Keratinocyte (primary cell): ENCODE measurements around the gene VCX3B. TPM values are rescaled to one million over a fixed set of nuclear protein-coding genes. Genes with fewer than 3 reads are reported as not detected.
A peak's percentile ranks its signal among the peaks of the same experiment; 100 is the strongest.
"Not testable (repeated sequence)": the region's sequence is repeated elsewhere in the genome, so short reads cannot be mapped to it uniquely, and the experiment has no call there.

Experiments used
- DNase-seq: peaks from one replicate; pipeline ENCODE4 v3.0.0-alpha.2; 2011; ENCODE audit warnings: low read depth, missing footprints, low spot score
- FAIRE-seq: peaks from 2 replicates; lab custom pipeline; 2011; peaks lifted over from hg19 to GRCh38; lab: Jason Lieb, UNC
- H2AFZ ChIP-seq: 2 replicates; pipeline ENCODE4 v1.6.0; 2012; ENCODE audit warnings: low read length, control low read depth, inconsistent platforms; ENCODE audit not compliant: control insufficient read depth
- H3K27ac ChIP-seq: 2 replicates; pipeline ENCODE4 v1.5.1; 2011; ENCODE audit warnings: low read length; ENCODE audit not compliant: control insufficient read depth, insufficient read depth
- H3K27me3 ChIP-seq: 3 replicates; pipeline ENCODE4 v1.6.0; 2011; ENCODE audit warnings: low read length; ENCODE audit not compliant: control insufficient read depth, insufficient read depth; ENCODE audit errors: extremely low read depth
- H3K36me3 ChIP-seq, 2 experiments: 2 replicates in 1 of 2; 3 replicates in 1 of 2; pipeline ENCODE4 v1.5.1; 2011; ENCODE audit warnings: low read length in 2 of 2, mild to moderate bottlenecking in 1 of 2; ENCODE audit not compliant: control insufficient read depth in 2 of 2, insufficient read depth in 2 of 2; ENCODE audit errors: extremely low read depth in 1 of 2
- H3K4me1 ChIP-seq: 3 replicates; pipeline ENCODE4 v1.5.1; 2011; ENCODE audit warnings: low read length; ENCODE audit not compliant: control insufficient read depth, insufficient read depth; ENCODE audit errors: extremely low read depth
- H3K4me2 ChIP-seq: 3 replicates; pipeline ENCODE4 v1.6.0; 2011; ENCODE audit warnings: low read depth, low read length; ENCODE audit not compliant: control insufficient read depth, insufficient read depth; ENCODE audit errors: extremely low read depth
- H3K4me3 ChIP-seq, 3 experiments: fragments of 200-600 bp in 1 of 3; sonication (generic) in 1 of 3; 2 replicates in 2 of 3; 3 replicates in 1 of 3; pipeline ENCODE4 v1.5.1; 2011 to 2016; ENCODE audit warnings: low read length in 3 of 3, mild to moderate bottlenecking in 3 of 3, control low read depth in 2 of 3, inconsistent platforms in 1 of 3, low read depth in 1 of 3, mixed read lengths in 1 of 3, mixed run types in 1 of 3, moderate library complexity in 1 of 3; ENCODE audit not compliant: control insufficient read depth in 2 of 3, insufficient read depth in 2 of 3; ENCODE audit errors: extremely low read depth in 1 of 3
- H3K79me2 ChIP-seq: 2 replicates; pipeline ENCODE4 v1.6.0; 2012; ENCODE audit warnings: low read length; ENCODE audit not compliant: control insufficient read depth, insufficient read depth
- H3K9ac ChIP-seq: 3 replicates; pipeline ENCODE4 v1.6.0; 2011; ENCODE audit warnings: low read length; ENCODE audit not compliant: control insufficient read depth, insufficient read depth; ENCODE audit errors: extremely low read depth
- H3K9me1 ChIP-seq: 3 replicates; pipeline ENCODE4 v1.6.0; 2011; ENCODE audit warnings: low read length; ENCODE audit not compliant: control insufficient read depth, insufficient read depth; ENCODE audit errors: extremely low read depth
- H3K9me3 ChIP-seq: 2 replicates; pipeline ENCODE4 v1.5.1; 2012; ENCODE audit warnings: low read depth, low read length; ENCODE audit not compliant: control insufficient read depth
- H4K20me1 ChIP-seq: 3 replicates; pipeline ENCODE4 v1.6.0; 2011; ENCODE audit warnings: low read length; ENCODE audit not compliant: control insufficient read depth, insufficient read depth; ENCODE audit errors: extremely low read depth
- CTCF ChIP-seq, 3 experiments: IDR thresholded peaks in 1 of 3; conservative IDR thresholded peaks in 1 of 3; optimal IDR thresholded peaks in 1 of 3; 2 replicates in 2 of 3; 3 replicates in 1 of 3; pipeline versions ENCODE3 to v1.5.1; 2011; ENCODE audit warnings: low read length in 3 of 3, mild to moderate bottlenecking in 3 of 3, moderate library complexity in 2 of 3, control low read depth in 1 of 3, inconsistent platforms in 1 of 3; ENCODE audit not compliant: insufficient read depth in 2 of 3; ENCODE audit errors: extremely low read depth in 1 of 3
- EZH2 ChIP-seq: IDR thresholded peaks from one replicate; pipeline ENCODE4 v1.6.1; 2012; ENCODE audit warnings: inconsistent platforms, mild to moderate bottlenecking, low read length, moderate library complexity
- dilution Hi-C: fragments of 300-500 bp; cut with MboI; formaldehyde crosslinking; loops from one replicate; pipeline ENCODE4 v1.7.0; 2020; ENCODE audit warnings: low sequenced_read_pairs; ENCODE audit not compliant: extremely low pct_ligation_motif_present
- polyA minus RNA-seq, 3 experiments: library from RNA; depleted of rRNA, polyadenylated mRNA; stranded (reverse); fragments of >200 nt; gene quantifications; 1 replicate in 1 of 3; 2 replicates in 1 of 3; 3 replicates in 1 of 3; pipeline ENCODE4 v1.2.3, GENCODE V29; 2011
- polyA plus RNA-seq, 5 experiments: library from polyadenylated mRNA; depleted of rRNA in 3 of 5; stranded (reverse) in 3 of 5; stranded (forward) in 1 of 5; unstranded in 1 of 5; fragments of >200 nt; gene quantifications; 1 replicate in 1 of 5; 2 replicates in 3 of 5; 3 replicates in 1 of 5; pipeline versions ENCODE4 v1.2.1 to v1.2.3, GENCODE V29; 2011 to 2012; ENCODE audit warnings: missing spikeins in 2 of 5, low read depth in 1 of 5, low replicate concordance in 1 of 5

Gene VCX3B
- polyA plus RNA-seq (not detected in 3 replicates), polyA minus RNA-seq (0.23 TPM in 1 of 3 replicates, not detected in the others)
- polyA plus RNA-seq (2011; ENCODE audit: low read depth), result not detected
- not detected in 2 replicates for polyA plus RNA-seq (2011; cell fraction: cytosol; rRNA removed)
- polyA plus RNA-seq (2011; cell fraction: nucleus; rRNA removed), result not detected in 2 replicates
- polyA plus RNA-seq (2012; ENCODE audit: low replicate concordance), result not detected in 2 replicates
- not detected for polyA minus RNA-seq (2011; cell fraction: cytosol; rRNA and poly(A)+ RNA removed)
- polyA minus RNA-seq (2011; cell fraction: nucleus; rRNA and poly(A)+ RNA removed), result not detected in 2 replicates

- H3K9me1 ChIP-seq, H3K27ac ChIP-seq, H3K4me2 ChIP-seq, FAIRE-seq, H4K20me1 ChIP-seq, H2AFZ ChIP-seq, H3K9ac ChIP-seq, H3K4me1 ChIP-seq, DNase-seq, H3K27me3 ChIP-seq, H3K4me3 ChIP-seq, dilution Hi-C loops, H3K9me3 ChIP-seq, H3K79me2 ChIP-seq, H3K36me3 ChIP-seq: not testable (repeated sequence)
Measured at GRCh38 chrX:8464530-8464929, at the start of gene VCX3B. Gene VCX3B, plus strand, starts transcription at chrX:8464830. Its CDS starts 621 bp downstream, at chrX:8465451.

- no peak for FAIRE-seq
- dilution Hi-C loops, result no loop called here
- TF ChIP-seq EZH2, result no peak
Measured at GRCh38 chrX:8418301-8418700, 46.3 kb upstream of the VCX3B start.

GRCh38 chrX:8424912-8425311 is 39.7 kb upstream of the VCX3B start:
- no peaks in the 10 kb centered on the region for H3K36me3 ChIP-seq
- no peaks in the 10 kb centered on the region for H3K9me1 ChIP-seq
- no peaks in the 10 kb centered on the region for H3K27me3 ChIP-seq
- peaks cover 9% of the 10 kb centered on the region for H3K4me1 ChIP-seq
- TF ChIP-seq EZH2 (no peak), CTCF (optimal IDR thresholded peaks at IDR 0.05 in 1 of 3, IDR thresholded peaks at IDR 0.05 in 1 of 3, conservative IDR thresholded peaks at IDR 0.05 in 1 of 3; ENCODE audit: extremely low read depth in 1 of 3, insufficient read depth in 2 of 3, low read length in 3 of 3) (no peak)
- dilution Hi-C loops, result no loop called here
- no peak overlapping the region for H3K9ac ChIP-seq
- no peak for FAIRE-seq
- no peak overlapping the region for H2AFZ ChIP-seq
- H3K9me3 ChIP-seq, result no peaks in the 10 kb centered on the region
- H3K79me2 ChIP-seq, result no peaks in the 10 kb centered on the region
- H4K20me1 ChIP-seq, result no peaks in the 10 kb centered on the region
- H3K4me3 ChIP-seq, result no peak overlapping the region
- peak overlapping the region; percentile 25 for H3K4me2 ChIP-seq
- DNase-seq, result no peak
- H3K27ac ChIP-seq, result no peak overlapping the region

More at GRCh38 chrX:8418301-8418700, 46.3 kb upstream of the VCX3B start:
- Histone ChIP-seq H3K27ac (no peak overlapping the region), H3K9me1 (no peaks in the 10 kb centered on the region), H3K4me2 (no peak overlapping the region), H2AFZ (no peak overlapping the region), H3K9ac (no peak overlapping the region), H3K4me3 (no peak overlapping the region), H3K79me2 (no peaks in the 10 kb centered on the region), H3K27me3 (no peaks in the 10 kb centered on the region), H4K20me1 (no peaks in the 10 kb centered on the region), H3K36me3 (no peaks in the 10 kb centered on the region), H3K4me1 (no peaks in the 10 kb centered on the region), H3K9me3 (no peaks in the 10 kb centered on the region)
- no peak for DNase-seq
